Epithelial cell of esophagus (primary cell): Measurements from ENCODE around the gene NFKB1.
A peak's percentile ranks its signal among the peaks of the same experiment; 100 is the strongest.

ENCODE experiments used
- DNase-seq: peaks from one replicate; pipeline ENCODE4 v3.0.0; 2010; ENCODE audit warnings: low read depth
- H3K4me3 ChIP-seq: 2 replicates; pipeline ENCODE4 v1.5.1; 2011; ENCODE audit warnings: mild to moderate bottlenecking, low read length, control low read depth
- CTCF ChIP-seq: IDR thresholded peaks from 2 replicates; pipeline ENCODE4 v1.5.1; 2011; ENCODE audit warnings: low read depth, mild to moderate bottlenecking, low read length, control low read depth, inconsistent platforms; ENCODE audit not compliant: insufficient read depth; ENCODE audit errors: missing control alignments

The NFKB1 gene

GRCh38 chr4:102625232-102625930 lies 124.2 kb downstream of the NFKB1 start:
- peak; percentile 68 for DNase-seq
- no peak overlapping the region for H3K4me3 ChIP-seq
- peak; percentile 47 for TF ChIP-seq CTCF

- peak; percentile 93 for DNase-seq
- no peak overlapping the region for H3K4me3 ChIP-seq
- no peak for TF ChIP-seq CTCF
Measured at GRCh38 chr4:102627831-102628523, 126.8 kb downstream of the NFKB1 start.

- no peak for TF ChIP-seq CTCF
- no peak for DNase-seq
- no peak overlapping the region for H3K4me3 ChIP-seq
Measured at GRCh38 chr4:102629673-102630072, 128.5 kb downstream of the NFKB1 start.

GRCh38 chr4:102631616-102632015 lies 130.5 kb downstream of the NFKB1 start:
- TF ChIP-seq CTCF: no peak
- no peak overlapping the region for H3K4me3 ChIP-seq
- no peak for DNase-seq

GRCh38 chr4:102632241-102633065 lies 131.3 kb downstream of the NFKB1 start:
- no peak overlapping the region for H3K4me3 ChIP-seq
- TF ChIP-seq CTCF: no peak
- no peak for DNase-seq

- no peak for TF ChIP-seq CTCF
- DNase-seq: no peak
- no peak overlapping the region for H3K4me3 ChIP-seq
Measured at GRCh38 chr4:102633100-102633499, 131.9 kb downstream of the NFKB1 start.
